HS-27A (cell line): ENCODE results near the gene PLA2G6.
"Not testable (repeated sequence)": the region's sequence is repeated elsewhere in the genome, so short reads cannot be mapped to it uniquely, and the experiment has no call there.

Source experiments
- DNase-seq: peaks from one replicate; pipeline ENCODE4 v3.0.0-alpha.2; 2012; ENCODE audit warnings: low read depth, missing footprints

PLA2G6 gene

DNA sequence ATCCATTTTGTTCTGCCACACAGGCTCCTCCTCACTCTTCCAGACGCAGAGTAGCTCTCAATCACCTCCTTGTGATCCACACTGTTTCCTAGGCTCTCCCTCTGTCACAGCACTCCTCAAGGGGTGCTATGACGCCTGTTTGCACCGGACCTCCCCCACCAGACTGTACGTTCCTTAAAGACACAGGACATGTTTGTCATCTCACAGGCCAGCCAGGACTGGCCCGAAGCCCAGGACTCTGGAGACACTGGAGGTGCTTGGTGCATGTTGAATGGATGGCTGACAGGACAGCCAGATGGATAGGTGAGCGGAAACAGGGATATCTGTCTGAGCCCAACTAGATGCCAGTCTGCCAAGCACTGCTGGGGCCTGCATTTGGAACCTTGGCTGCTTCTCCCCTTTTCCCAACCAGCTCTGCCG lies 13.6 kb downstream of the PLA2G6 start:
- DNase-seq: no peak

DNA sequence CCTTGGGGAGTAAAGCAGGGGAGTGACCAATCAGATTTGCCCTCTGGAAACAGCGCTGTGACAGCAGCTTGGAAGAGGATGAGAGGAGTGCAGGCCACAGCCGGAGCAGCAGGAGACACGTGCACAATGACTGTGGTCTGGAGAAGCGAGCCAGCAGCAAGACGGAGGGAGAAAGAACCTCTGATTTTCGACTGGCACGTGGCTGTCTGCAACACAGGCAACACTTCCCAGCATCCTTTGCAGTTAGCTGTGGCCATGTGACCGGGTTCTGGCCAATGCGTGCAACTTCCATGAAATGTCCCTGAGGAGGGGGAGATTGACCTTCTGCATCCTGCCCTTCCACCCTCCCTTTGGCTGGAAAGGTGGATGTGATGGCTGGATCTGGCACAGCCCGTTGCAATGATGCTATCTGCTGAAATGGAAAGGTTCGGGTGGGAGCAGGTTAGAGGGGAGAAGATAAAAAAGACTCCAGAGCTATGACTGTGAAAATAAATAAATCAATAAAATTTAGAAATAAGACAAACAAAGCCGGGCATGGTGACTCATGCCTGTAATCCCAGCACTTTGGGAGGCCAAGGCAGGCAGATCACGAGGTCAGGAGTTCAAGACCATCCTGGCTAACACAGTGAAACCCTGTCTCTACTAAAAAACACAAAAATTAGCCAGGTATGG lies 15.6 kb downstream of the PLA2G6 start:
- DNase-seq: no peak

DNA sequence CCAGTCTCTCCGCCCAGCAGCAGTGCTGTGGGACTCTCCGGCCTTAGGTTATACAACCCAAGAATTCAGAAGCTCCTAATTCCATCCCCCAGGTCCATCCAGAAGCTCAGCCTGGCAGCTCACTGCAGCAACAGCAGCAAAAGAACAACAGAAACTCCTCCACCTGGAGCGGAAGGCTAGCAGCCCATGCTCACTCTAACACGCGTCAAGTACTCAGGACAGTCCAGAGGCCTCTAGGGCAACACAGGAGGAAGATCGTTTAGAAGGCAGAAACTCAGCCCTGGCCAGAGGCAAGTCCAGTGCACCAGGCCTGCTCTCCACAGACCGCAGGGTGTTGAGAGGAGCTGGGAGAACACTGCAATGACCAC lies 17.1 kb downstream of the PLA2G6 start:
- no peak for DNase-seq

DNA sequence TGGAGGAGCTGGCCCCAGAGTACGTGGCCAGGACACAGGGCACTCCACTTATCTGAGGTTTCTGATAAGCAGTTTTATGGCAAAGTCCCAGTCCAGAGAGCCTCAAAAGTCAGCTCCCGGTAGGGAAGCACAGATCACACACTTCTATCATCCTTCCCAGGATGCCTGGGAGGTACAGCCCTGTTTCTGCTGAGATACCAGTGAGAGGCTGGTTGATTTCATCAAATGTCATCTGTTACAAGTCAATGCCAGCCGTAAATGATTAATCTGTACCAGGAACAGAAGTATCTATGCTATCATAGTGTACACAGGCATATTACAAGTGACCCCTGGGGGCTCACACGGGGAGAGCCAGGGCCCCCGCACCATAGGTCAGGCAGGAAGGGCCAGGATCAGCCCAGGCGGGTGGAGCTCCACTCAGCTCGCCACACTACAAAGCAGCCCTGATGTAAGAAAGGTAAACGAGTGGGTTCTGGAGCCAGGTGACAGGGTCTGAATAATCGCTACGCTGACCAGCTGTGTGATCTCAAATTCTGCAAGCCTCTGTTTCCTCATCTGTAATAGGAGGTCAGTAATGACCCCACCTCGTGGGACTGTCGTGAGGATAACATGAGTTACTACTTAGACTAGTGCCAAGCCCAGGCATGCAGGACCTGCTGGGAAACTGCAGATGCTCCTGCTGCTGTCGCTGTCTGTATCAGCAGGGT lies 17.6 kb downstream of the PLA2G6 start:
- no peak for DNase-seq

DNA sequence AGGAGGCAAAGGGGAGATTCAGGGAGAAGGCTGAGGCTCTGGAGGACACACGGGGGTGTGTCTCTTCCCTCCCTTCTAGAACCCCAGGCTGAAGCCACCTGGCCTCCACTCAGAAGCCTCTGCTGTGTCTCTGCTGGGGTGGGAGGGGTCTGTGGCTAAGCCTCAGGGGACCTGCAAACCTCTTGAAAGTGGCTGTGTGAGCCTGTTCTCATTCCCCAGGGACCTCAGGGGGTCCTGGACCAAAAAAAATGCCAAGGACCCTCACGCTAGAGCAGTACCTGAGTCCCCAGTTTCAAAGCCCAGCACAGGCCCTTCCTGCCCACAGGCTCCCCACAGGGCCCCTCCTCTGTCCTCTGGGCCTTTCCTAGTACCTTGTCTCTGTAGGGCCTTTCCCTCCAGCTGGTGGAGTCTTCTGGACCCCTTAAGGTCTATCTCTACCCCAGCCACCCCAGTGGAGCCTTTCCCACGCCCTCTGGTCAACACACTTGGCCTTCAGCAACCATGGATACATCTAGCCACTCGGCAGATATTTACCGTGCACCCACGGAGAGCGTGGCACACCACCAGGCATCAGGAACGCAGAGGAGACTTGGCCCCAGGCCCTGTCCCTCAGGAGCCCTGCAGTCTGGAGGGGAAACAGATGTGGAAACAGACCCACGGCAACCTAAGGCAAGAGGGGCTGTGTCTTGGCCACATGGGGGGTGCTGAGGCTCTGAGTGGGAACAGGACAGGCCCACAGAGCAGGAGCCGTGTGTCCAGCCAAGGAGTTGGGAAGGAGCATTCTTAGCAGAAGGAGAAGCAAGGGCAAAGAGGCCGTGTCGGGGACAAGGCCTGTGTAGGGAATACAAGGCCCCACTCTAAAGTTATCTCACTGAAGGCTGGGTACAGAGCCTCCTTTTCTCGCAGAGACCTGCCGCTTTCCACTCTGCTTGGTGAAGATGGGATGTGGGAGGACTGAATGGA lies 18.5 kb downstream of the PLA2G6 start:
- no peak for DNase-seq

DNA sequence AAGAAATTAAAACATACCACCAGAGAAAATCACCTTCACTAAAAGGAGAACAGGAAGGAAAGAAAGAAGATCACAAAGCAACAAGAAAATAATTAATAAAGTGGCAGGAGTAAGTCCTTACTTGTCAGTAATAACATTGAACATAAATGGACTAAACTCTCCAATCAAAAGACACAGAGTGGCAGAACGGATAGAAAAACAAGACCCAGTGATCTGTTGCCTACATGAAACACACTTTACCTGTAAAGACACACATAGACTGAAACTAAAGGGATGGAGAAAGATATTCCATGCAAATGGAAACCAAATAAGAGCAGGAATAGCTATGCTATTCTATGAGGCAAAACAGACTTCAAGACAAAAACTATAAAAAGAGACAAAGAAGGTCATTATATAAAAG lies 25.9 kb downstream of the PLA2G6 start:
- no peak for DNase-seq

DNA sequence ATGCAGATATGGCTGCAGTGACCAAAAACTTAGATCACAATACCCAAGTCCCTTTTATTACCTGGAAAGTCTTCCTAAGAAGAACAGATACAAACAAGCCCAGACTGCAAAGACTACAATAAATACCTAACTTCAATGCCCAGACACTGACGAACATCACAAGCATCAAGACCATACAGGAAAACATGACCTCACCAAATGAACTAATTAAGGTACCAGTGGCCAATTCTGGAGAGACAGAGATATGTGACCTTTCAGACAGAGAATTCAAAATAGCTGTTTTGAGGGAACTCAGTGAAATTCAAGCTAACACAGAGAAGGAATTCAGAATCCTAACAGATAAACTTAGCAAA lies 27.1 kb downstream of the PLA2G6 start:
- not testable (repeated sequence) for DNase-seq

DNA sequence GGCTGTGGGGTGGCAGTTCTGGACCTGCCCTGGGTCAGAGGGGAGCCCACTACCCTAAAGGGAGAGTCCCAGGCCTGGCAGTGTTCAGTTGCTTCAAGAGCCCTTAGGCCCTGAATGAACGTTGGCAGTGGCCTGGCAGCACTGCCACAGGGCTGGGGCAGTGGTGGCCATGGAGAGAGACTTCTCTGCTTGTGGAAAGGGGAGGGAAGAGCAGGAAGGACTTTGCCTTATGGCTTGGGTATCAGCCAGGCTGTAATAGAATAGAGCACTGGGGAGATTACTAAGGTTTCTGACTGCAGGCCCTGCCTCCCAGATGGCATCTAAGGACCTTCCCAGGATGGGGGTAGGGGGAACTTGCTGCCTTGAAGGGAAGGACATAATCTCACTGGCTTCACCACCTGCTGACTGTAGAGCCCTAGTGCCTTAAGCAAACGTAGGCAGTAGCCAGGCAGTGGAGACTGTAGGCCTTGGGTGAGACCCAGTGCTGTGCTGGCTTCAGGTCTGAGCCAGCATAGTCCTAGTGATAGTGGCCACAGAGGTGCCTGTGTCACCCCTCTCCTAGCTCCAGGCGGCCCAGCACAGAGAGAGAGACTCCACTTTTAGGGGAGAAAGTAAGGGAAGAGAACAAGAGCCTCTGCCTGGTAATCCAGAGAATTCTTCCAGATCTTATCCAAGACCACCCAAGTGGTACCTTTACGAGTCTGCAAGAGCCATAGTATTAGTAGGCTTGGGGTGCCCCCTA lies 27.6 kb downstream of the PLA2G6 start:
- DNase-seq: no peak

DNA sequence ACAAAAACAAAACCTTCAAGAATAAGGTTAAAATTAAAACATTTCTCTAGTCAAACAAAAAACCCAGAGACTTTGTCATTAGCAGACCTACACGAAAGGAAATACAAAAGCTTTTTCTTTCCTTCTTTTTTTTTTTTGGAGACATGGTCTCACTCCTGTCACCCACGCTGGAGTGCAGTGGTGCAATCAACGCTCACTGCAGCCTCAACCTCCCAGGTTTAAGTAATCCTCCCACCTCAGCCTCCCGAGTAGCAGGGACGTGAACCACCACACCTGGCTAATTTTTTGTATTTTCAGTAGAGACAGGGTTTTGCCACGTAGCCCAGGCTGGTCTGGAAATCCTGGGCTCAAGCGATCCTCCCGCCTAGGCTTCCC lies 30.5 kb downstream of the PLA2G6 start:
- no peak for DNase-seq

DNA sequence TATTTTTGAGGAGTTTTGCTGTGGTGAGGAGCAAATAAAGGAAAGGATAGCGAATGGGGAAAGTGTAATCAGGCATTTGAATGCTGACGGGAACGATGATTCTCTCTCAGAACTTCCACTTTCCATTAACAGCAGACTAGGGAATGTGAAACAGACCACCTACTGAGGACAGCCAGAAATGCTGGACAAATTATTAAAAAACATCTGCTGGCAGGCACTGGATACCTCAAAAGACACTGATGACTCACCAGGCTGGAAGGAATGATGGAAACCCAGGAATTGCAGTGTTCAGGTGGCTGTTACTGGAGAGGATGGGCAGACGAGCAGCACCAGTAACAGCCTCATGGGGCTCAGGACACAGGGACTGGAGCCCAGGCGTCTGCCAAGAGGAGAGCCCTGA lies 33.4 kb downstream of the PLA2G6 start:
- DNase-seq: no peak

DNA sequence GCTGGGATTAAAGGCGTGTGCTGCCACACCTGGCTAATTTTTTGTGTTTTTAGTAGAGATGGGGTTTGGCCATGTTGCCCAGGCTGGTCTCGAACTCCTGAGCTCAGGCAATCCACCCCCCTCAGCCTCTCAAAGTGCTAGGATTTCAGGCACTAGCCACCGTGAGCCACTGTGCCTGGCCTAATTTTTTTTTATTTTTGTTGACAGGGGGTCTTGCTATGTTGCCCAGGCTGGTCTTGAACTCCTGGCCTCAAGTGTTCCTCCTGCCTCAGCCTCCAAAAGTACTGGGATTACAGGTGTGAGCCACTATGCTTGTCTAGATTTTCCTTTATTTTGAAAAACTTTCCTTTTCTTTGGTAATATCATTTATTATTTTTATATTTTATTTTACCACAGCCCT lies 35.5 kb downstream of the PLA2G6 start:
- not testable (repeated sequence) for DNase-seq

DNA sequence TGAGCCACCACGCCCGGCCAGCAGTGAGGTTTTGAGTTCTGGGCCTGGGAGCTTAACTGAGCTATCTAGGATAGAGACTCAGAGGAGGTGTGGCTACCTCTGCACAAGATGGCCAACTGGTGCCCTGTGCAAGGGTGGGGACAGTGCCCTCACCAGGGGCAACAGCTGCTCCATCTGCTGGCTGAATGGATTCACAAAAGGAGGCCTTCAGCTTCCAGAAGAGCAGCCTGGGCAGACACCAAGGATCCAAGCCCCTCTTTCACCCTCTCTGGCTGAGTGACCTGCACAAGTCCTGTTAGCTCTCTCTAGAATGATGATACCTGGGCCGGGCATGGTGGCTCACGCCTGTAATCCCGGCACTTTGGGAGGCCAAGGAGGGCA lies 37.6 kb downstream of the PLA2G6 start:
- no peak for DNase-seq

DNA sequence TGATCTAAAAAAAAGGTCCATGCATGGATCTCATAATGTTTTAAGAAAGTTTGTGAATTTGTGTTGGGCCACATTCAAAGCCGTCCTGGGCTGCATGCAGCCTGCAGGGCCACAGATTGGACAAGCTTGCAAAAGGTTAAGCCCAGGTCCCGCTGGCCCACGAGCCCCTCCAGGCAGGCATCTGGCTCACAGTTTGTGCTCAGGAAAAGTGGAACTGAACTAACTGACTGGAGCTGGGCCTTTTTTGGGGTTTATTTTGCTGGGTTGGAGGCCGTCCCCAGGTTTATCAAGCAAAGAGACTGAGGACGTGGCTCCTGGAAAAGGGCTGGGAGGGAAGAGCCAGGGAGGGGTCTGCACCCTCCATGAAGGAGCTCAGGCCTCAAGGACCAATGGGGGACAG lies 39.0 kb downstream of the PLA2G6 start:
- no peak for DNase-seq

DNA sequence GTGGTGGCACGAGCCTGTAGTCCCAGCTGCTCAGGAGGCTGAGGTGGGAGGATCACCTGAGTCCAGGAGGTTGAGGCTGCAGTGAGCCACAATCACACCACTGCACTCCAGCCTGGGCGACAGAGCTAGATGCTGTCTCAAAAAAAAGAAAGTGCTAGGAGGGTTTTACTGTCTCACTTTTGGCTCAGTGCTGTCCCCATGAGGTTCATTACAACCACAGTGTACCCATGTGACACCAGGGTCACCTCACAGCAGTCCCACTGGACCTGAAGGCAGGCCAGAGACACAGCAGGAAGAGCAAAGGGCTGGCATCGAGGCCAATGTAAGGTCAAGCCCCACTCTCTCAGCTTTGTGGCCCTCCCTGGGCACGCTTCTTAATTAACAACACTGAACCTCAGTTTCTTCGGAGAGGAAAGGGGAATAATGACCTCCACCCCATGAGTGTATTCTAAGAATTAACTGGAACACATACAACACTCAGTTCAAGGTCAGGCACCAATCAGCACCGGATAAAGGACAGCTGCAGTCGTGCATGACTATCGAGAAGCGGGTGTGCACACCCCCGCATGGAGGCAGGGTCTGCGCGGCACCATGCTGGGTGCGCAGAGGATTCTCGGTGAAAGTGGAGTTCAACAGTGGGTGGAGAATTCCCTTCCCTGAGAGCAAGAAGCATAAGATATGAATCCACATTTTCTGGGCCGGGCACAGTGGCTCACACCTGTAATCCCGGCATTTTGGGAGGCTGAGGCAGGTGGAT lies 40.2 kb downstream of the PLA2G6 start:
- DNase-seq: no peak

DNA sequence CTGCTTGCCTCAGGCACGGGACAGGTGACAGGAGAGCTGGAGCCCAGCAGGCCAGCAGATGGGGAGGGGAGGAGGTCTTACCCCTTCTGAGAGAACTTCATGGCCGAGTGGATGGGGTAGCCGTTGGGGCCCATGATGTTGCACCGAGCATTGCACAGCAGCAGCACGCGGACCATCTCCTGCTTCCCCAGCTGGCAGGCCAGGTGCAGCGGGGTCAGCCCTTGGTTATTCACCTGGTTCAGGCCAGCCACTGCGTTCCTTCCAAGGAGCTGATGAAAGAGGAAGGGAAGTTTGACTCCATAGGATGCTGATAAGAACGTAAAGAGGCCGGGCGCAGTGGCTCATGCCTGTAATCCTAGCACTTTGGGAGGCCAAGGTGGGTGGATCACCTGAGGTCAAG lies 41.7 kb downstream of the PLA2G6 start:
- no peak for DNase-seq

DNA sequence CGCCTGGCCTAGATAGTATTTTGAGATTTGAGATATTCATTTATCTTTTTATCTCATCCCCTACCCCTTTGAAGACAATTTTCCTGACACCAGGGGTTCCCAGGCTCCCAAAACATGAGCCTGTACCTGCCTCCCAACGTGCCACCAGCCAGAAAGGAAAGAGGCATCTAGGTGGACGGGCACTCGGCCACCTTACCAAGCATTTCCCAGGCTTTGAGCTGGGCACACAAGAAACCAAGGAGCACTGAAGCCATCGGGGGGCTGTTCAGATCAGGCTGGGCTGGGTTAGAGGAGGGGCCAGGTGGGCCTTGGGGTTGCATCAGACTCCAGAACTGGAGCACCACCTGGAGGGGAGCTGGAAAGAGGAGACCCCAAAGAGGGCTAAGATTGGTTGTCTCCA lies 42.7 kb downstream of the PLA2G6 start:
- no peak for DNase-seq

DNA sequence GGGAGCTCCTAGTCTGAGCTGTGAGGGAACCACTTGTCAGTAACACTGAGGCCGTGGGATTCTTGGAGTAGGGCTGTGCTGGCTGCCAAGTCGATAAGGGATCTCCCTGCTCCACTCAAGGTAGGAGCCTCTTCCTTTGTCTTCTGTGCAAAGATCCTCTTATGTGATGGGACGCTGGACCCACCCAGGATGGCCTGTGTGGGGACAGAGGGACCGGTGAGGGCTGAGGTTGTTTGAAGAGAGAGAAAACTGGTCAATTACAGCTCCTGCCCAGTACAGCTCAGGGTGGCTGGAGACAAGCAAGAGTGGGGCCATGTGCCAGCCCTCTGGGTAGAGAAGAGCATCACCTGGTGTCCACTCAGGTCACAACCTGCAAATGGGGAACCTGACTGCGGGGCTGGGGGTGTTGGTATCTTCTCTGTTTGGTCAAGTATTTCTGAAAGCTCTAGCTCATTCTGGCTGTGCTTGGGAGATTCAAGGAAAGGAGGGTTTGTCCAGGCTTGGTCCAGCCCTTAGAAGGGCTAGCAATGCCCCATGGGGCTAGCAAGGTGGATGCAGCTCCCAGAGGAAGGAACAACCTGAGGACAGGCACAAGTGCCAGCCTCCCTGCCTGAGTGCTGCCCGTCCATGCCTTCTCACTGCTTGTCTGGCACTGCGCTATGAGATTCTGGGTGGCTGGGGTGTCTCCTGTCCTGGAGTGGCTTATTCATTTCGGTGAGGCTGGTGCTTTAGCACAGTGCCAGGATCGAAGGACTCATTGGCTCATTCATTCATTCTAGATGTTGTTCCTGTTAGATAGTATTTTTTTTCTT lies 43.5 kb downstream of the PLA2G6 start:
- DNase-seq: no peak

DNA sequence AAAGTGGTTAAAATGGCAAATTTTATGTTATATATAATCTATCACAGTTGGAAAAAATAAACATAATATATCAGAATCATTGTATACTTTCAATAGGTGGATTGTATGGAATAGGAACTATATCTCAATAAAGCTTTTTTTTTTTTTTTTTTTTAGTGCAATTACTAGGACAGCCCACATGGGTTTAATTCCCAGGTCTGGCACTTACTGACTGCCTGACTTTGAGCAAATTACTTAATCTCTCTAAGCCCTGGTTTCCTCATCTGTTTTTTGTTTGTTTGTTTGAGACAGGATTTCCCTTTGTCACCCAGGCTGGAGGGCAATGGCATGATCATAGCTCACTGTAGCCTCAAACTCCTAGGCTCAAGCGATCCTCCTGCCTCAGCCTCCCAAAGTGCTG lies 45.0 kb downstream of the PLA2G6 start:
- DNase-seq: no peak

DNA sequence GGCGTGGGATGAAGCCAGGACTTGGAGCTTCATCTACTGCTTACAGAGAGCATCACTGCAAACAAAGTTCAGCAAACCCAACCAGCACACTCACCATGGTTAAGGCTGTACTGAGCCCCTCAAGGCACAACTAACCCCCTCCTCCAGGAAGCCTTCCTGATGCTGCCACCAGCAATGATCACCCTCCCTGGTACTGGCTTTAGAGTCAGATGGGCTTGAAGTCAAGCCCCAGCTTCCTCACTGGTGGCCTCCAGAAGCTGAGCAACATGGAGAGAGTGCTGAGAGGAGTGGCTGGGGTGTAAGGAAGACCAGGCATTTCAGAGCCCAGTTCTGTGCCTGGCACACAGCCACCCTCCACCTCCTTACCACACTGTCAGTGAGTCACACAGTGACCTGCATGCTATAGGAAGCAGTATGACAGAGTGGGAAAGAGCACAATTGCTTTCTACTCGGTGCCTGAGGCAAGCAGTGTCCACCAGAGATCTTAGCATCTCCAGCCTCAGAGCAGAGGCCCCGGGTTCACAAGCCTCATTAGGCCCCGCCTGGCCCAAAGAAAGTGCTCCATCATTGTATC lies 46.4 kb downstream of the PLA2G6 start:
- DNase-seq: no peak

DNA sequence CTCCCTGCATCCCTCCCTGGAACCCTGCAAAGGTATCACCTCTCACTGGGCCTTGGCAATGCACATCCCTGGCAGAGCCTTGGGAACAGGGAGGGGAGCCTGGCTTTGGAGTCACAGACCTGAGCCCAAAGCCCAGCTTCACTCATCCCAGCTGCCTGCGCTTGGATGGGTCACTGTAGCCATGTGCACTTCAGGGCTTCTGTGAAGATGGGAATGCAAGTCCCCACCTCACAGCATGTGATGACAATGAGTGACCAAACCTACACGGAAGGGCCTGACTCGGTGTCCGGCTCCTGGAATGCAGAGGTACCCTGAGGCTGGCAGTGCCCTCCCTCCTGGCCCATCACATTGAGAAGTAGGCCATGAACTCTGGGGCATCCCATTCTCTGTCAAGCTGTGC lies 48.3 kb downstream of the PLA2G6 start:
- DNase-seq: no peak
